H1 (cell line): ENCODE data around the gene ITGB1BP1. TPM values are rescaled to one million over a fixed set of nuclear protein-coding genes. Genes with fewer than 3 reads are reported as not detected.

ENCODE experiments used
- SRF ChIP-seq: IDR thresholded peaks from 2 replicates; pipeline ENCODE4 v1.6.1; 2011; ENCODE audit warnings: mild to moderate bottlenecking, low read depth, low read length, moderate library complexity
- polyA plus RNA-seq, 7 experiments: library from polyadenylated mRNA; depleted of rRNA in 3 of 7; stranded (reverse) in 5 of 7; unstranded in 2 of 7; fragments of >200 nt in 5 of 7; fragments of 200-250 nt in 2 of 7; gene quantifications; 1 replicate in 5 of 7; 2 replicates in 1 of 7; 4 replicates in 1 of 7; pipeline versions ENCODE4 v1.2.1 to v1.2.3, GENCODE V29; 2011 to 2013; ENCODE audit warnings: missing spikeins in 2 of 7, mixed read lengths in 2 of 7
- total RNA-seq: library from RNA; stranded (reverse); fragmentation: NEBNext Ultra II Directional; extraction: Animal tissue kit (Norgen Biotek cat#: 25700); gene quantifications from 2 replicates; pipeline ENCODE4 v1.2.1, GENCODE V29; 2021

The ITGB1BP1 gene
- total and polyA plus RNA-seq, 2 of the 8 experiments (the other 6 are each of a cell fraction or from before 2014, with no cell fraction given) = 16.1 to 45.4 TPM

DNA sequence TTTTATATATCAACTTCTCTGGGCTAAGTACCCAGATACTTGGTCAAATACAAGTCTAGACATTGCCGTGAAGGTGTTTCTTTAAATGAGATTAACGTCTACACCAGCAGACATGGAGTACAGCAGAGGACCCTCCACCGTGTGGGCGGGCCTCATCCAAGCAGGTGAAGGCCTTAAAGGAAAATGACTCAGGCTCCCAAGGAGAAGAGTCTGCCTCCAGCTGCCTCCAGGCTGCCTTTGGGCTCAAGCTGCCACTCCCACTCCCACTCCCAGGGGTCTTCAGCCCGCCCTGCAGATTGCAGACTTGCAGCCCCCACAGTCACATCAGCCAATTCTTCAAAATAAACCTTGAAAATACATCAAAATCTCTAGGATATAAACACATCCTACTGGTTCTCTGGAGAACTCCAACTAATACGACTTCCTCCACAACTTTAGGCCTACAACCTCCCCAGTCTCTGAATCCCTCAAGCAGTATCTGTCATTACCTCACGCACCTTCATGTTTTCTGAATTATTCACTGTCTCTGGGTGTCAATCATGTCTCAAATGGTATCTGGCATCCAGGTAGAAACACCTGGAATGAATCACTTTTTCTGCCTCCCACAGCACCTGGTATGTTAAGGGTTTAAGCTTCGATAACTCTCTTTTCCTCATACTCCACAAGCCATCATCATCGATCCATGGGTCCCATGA lies 6.9 kb downstream of the ITGB1BP1 start (continued):
- no peak for TF ChIP-seq SRF
